ENCODE data around the gene TFF2. TPM values are rescaled to one million over a fixed set of nuclear protein-coding genes. Genes with fewer than 3 reads are reported as not detected.

Gene TFF2, protein sequence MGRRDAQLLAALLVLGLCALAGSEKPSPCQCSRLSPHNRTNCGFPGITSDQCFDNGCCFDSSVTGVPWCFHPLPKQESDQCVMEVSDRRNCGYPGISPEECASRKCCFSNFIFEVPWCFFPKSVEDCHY
- total RNA-seq: not detected

DNA sequence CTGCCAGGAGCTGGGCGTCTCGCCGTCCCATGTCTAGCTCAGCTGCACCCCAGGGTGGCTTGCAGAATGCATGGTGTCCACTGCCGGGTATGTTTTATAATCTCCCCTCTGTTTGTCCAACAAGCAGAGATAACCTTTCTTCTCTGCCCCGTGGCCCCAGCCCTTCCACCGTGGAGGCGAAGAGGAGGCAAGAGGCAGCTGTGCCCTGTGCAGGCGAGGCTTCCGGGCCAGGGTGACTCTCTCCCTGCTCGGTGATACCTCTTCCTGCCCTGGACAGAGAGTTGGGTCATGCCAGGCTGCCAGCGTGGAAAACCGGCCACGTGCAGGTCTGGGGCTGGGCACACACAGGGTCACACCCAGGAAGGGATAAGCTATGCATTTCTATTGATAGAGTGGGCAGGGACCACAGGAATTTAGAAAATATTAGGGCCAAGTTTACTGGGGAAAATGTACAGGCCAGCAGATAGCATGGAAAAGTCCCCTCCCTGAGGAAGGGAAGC, at the start of gene TFF2:
TFF2 (minus strand) TSS at position 68 of the 500 bp plus-strand sequence; CDS start at position 31, 37 bp downstream.
- no peak for DNase-seq

DNA sequence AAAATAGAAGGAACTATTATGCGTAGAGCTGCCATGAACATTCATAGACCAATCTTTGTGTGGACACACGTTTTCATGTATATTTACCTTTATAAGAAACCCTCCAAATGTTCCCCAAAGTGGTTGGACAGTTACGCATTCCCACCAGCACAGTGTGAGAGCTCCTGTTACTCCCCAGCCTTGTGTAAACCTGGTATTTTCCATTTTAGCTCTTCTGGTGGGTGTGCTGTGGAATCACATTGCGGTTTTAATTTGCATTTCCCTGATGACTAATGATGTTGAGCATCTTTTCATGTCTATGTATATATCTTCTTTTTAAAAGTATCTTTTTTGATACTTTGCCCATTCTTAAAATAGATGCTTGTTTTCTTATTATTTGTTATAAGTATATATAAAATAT, 49.7 kb upstream of the TFF2 start:
- no peak for DNase-seq

DNA sequence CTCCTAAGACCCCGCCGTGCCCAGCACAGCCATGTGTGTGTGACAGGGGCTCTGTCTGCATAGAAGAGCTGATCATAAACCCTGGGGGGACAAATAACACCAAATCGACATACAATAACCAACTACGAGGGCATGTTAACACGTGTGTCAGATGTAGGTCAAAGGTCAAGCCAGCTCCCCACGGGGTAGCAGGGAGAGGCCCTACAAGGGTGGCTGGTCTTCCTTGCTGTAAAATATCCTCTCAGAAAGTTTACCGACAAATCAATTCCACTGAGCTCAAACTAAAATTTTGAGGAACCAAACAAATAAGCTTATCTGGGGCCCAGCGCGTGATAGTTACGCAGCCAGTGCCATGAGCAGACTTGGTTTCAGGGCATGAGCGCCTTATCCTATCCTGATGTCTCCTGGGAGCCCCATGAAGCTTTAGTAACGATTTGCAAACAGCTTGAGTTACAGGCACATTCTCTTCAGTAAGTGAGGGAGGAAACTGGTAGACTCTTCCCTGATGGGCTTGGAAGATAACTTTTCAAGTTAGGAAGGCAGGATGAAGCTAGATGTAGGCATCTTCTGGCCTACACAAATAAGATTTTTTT, 47.7 kb upstream of the TFF2 start:
- DNase-seq: no peak

DNA sequence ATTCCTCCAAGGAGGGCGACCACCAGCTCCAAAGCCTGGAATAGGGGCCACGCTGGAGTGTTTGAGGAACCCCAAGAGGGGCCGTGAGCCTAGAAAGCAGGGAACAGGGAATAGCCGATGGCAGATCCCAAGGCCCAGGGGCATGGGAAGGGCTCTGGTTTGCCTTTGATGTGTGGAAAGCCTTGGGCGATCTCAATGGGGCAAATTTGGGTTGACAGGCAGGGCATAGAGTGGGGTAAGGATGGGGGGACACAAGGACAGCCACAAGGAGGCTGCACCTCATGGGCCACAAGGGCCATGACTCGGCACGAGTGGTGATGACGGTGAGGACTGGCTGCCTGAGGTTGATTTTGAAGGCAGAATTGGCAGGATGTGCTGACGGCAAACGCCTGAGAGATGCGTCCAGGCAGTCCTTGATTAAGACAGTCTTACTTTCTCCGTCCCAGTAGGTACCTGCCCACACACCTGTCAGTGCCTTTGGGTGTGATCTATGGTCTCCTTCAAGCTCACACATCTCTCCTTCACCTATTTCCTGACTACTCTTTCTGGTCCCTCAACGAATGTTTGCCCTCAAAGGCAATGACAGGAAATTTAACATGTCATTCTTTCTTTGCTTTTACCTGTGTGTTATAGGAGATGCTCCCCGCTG, 47.1 kb upstream of the TFF2 start:
- DNase-seq: no peak

DNA sequence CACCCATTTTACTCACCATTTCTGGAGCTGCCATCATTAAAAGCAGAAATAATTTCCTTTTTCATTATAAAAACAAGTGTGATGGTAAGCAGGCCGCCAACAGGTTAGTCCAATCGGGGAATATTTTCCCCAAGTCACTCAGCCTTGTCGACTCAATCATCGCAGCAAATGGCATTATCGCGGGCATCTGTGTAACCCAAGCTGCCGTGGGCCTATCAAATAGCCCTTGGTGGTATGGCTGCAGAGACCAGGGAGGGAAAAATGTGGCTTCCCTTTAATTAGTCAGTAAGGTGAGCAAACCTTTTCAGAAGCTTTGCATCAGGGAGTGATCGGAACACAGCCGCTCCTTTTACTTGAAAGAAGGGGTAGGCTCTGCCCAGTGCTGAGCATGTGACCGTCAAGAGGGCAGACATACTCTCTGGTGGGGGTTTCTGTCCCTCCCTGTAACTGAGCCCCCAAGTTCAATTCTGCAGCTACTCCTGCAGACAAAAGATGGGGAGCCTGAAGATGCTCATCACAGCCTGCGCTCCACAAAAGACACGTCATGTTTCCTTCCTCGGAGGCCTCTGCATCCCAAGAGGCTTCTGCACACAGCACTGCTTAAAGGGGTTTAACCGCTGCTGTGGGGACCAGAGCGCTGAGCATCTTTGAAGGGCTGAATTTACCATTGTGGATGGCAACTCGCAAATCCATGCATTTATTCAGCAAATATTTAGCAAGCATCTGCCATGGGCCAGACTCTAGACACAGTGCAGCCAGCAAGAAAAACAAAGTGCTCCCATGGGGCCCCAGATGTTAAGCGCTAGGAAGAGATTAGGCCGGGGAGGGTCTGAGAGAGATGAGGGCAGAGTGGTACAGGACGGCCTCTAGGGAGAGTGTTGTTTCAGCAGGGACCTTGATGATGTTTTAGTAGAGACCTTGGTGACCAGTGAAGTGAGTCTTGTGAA, 46.3 kb upstream of the TFF2 start:
- DNase-seq: no peak

DNA sequence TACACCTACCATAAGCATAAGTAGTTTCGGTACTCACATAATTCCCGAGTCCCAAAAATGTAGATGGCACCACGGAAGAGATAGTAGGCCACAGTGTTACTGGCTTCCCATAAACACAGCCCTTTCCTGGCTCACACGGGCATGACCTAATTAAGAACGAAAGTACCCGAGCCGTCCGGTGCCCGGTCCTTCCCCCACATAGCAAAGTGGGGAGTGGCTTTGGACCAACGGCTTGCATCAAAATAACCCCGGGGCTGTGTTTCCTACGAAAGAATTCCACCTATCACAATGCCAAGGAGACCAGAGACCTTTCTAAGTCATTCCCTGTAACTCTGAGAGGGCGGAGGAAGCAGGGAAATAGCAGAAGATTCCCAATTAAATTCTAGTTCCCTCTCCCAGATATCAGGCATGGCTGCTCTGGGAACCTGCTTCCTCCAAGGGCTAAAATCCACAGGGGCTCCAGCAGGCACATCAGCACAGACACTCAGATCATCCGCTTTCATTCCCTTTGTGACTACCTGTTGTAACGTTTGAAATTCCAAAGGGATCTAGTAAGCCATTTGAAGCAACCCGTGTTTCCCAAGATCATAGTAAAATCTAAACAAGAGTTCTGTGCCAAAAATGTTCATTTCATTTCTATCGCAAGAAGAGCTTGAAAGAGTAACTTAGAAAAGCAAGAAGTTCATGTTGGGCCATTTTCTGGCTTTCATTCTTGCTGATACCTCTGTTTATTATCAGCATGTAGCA, 45.3 kb upstream of the TFF2 start, which contains the start of gene TMPRSS3:
TMPRSS3 (minus strand) TSS at position 148 of the 747 bp plus-strand sequence. CDS start 635 bp downstream, outside the sequence.
- no peak for DNase-seq

DNA sequence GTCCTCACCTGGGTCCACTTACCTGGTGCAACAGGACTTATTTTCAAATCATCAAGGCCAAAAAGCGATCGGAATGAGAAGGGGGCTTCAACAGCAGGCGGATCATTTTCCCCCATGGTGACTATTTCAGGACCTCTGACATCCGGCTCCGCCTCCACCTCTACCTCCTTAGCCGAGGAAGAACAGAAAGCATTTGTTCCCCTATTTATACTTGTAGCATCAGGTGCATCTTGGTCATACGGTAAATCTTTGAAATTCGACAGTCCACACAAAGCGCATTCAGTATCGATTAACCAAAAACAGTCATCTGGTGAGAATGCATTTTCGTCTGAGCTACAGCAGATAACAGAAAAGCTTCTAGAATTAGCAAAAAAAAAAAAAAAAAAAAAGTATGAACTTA, 44.5 kb upstream of the TFF2 start:
- DNase-seq: no peak

DNA sequence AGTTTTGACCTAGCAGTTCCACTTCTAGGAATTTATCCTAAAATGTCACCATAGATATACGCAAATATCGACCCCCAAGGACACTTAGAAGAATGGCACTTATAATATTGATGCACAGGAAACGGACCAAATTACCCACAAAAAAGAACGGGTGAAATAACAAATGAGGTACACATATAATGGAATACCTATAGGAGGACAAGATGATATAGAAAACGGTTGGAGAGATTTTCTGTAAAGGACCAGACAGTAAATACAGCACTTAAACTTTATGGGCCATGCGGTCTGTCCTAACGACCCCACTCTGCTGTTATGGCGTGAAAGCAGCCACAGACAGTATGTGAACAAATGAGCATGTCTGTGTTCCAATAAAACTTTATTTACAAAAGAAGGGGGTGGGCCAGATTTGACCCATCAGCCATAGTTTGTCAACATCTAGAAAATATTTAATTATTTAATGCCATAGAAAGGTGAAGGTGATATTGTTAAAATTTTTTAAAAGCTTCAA, 42.7 kb upstream of the TFF2 start:
- DNase-seq: no peak

DNA sequence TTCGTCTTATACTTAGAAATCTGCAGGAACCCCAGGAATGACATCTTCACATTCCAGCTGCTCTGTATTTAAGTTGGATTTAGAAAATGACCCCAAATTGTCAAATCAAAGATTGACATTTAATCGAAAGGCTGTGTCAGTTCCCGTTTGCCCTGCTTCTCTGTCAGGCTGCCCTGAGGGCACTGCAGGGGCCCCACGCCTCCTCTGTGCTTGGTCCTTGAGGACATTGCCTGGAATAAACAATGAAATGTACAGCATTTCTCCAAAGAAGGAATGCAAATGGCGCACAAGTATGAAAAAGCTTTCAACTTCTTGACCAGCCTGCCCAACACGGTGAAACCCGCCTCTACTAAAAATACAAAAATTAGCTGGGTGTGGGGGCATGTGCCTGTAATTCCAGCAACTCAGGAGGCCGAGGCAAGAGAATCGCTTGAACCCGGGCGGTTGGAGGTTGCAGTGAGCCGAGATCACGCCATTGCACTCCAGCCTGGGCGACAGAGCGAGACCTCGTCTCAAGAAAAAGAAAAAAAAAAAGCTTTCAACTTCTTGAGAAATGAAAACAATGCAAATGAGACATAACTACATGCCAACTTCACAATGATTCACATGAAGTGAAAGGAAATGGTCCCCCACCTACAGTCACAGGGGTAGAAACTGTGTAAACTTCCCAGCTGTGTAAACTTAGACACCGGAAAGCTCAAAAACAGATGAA, 42.1 kb upstream of the TFF2 start:
- DNase-seq: no peak

DNA sequence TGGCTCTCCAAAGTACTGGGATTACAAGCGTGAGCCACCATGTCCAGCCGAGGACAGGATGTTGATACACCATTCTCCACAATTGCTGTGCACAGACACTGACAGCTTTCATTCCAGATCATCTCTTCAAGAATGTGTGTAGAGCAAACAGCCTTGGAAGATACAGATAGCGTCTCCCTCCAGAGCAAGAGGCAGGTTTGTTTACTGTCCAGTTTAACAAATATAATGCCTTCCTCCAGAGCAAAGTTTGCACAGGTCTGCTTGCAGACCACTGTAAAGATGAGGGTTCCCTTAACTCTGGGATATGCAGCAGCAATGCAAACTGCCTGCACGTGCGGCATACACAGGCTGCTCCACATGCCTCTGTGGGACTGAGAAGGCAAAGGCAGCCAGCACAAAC, 40.5 kb upstream of the TFF2 start:
- no peak for DNase-seq

DNA sequence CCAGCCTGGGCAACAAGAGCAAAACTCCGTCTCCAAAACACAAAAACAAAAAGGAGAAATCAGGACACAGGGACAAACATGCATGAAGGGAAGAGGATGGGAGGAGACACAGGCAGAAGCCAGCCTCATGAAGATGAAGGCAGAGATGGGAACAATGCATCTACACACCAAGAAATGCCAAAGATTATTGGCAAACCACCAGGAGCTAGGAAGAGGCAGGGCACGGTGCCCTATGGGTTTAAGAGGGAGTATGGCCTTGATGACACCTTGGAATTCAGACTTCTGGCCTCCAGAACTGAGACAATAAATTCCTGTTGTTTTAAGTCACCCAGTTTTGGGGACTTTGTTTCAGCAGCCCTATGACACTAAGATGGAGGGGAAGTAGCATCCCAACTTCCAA, 39.9 kb upstream of the TFF2 start:
- no peak for DNase-seq

DNA sequence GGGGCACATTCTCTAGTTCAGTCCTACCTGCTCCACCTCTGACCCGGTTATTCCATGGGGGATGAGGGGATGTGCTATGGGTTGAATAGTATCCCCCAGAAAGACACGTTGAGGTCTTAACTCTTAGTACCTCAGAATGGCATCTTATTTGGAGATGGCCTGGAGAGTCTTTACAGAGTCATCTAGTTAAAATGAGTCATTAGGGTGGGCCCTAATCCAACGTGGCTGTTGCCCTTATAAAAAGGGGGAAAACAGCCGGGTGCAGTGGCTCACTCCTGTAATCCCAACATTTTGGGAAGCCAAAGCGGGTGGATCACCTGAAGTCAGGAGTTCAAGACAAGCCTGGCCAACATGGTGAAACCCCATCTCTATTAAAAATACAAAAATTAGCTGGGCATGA, 39.4 kb upstream of the TFF2 start:
- no peak for DNase-seq

DNA sequence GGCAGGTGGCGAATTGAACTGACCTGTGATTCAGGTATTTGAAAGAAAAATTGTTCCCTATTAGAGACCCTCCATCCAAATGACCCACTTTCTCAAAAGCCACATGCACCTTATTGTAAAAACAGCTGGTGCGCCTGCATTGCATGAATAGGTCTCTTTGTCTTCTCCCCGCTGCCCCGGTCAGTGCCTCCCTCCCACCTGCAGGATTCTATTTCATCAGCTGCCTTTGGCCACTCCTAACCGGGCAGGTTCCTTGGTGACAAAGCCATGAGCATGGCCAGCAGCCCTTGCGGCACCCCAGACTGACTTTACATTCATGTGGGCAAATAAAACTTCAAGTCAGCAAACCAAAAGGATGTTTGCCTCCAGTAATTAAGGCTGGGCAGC, 38.6 kb upstream of the TFF2 start:
- no peak for DNase-seq

DNA sequence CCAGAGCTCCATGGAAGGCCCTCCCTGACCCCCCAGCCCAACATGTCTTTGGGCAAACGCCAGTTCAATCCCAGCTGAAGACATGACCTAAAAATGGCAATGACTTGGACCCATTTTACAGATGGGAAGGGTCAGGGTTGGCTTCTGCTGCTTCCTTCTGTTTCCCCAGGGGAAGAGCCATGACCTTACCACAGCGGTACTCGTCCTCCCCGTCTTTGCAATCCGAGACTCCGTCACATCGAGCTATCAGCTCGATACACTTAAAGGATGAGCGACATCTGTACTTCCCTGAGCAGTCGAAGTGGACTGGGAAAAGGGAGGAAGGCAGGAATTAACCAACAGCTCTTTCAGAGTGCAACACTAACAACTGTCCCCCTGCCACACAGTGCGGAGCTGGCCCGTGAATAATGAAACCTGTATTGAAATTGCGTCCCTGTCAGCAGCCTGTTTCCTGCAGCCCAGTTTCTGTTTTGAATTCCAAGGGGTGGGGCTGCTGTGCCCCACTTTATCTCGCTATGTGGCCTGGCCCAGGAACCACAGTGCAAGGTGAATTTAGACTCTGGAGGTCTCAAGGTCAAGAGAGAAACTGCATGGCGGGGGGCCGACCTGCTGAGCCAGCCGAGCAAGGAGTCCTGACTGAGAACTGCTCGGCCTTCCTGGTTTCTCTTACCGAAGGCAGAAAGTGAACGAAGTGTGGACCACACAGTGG, 38.1 kb upstream of the TFF2 start:
- DNase-seq: no peak

DNA sequence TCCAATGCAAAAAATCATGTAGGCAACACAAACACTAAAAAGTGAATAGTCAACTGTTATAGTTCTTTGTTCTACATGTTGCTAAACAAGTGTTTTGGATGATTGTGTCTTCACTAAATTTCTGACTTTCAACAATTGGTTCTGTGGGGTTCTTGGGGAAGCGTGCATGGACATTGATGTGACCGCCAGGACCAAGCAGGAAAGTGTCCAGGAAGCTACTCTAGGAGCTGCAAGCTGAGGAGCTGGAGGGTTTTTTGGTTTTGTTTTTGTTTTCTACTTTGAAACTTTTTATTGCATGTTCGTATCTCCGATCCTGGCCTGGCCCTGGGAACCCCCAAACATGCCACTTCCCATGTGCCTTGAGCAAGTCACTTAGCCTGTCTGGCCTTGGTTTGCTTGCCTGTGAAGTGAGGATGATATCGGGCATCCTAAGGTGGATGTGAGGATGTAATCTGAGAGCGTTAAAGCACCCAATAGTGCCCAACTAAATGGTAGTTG, 37.1 kb upstream of the TFF2 start:
- no peak for DNase-seq

DNA sequence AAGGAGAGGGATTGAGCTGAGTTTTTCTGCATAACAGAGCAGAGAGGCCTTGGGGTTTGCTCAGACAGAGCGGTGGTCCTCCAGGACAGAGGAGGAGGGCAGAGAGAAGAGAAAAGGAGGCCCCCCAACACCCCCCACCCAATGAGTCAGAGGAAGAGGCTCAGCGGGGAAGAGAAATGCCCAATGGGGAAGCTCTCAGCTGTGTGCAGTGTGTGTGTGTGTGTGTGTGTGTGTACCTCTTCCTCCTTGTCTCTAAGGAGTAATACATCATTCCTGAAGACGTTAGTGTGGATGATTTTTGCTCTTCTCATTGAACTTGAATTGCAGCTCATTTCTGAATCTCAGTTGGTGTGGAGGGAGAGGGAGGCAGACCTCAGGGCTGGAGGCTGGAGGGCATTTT, 36.4 kb upstream of the TFF2 start:
- no peak for DNase-seq

DNA sequence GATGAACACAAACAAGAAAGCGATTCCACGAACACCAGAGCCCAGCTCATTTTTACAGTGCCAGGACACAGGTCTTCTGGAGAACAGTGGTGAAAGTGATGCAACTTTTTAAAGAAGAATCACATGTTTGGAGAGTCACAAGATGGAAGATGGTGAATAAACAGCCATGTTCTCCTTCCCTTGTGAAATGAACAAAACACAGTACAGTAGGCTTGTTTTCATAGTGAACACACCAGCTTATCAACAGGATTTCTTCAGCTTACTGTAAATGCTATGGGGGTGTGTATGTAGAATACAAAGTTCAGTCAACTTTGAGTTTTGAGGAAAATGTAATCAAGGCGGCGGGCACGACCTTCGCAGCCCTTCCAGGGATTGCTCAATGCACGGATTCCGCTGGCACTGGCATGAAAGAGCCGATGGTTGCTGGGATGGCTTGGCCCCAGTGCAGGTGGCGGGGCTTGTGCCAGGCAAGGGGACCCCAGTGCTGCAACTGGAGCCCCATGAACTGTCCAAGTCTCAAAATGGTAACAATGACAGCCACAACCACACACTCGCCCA, 35.3 kb upstream of the TFF2 start:
- DNase-seq: no peak

DNA sequence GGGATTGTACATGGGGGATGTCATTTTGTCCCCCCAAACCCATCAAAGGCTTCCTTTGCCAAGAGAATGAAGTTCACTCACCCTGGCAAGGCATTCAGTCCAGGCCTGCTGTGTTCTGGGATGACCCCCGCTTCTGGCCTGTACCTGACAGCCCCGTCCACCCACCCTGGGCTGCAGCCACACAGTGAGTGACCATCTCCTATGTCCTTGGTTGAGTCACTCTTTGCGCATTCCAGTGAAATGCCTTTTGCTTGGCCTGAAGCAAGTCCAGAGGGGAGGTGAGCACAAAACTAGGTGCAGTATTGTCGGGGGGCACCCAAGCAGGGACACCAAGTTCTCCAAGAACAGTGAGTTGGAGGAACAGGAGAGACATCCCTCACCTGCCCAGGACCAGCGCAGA, 34.8 kb upstream of the TFF2 start:
- no peak for DNase-seq

DNA sequence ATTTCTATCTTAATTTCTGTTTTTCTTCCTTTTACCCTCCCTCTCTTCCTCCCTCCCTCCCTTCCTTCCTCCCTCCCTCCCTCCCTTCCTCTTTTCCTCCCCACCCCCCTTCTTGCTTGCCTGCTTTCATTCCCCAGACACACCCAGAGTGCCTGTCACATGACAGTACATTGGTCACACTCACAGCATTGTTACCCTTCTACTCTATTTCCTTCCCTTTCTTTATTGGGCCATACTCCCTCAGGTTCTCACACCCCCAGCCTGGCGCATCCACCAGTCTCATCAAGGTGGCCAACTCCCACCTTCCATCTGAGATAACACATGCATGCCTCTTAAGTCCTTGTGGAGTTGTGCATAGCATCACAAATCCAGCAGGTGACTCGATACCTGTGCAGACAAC, 34.2 kb upstream of the TFF2 start:
- DNase-seq: no peak

Data from effector CD4-positive, alpha-beta T cell (primary cell).